Endodermal cell (in vitro differentiated cells): Measurements from ENCODE around the gene SPNS2. TPM values are rescaled to one million over a fixed set of nuclear protein-coding genes. Genes with fewer than 3 reads are reported as not detected.

Source experiments
- DNase-seq: peaks from one replicate; pipeline ENCODE4 v3.0.0-alpha.2; 2017
- H3K27ac ChIP-seq: 2 replicates; pipeline ENCODE4 v1.5.1; 2013; ENCODE audit warnings: mild to moderate bottlenecking, low read depth, low read length, moderate library complexity
- H3K27me3 ChIP-seq: 2 replicates; pipeline ENCODE4 v1.6.1; 2013; ENCODE audit warnings: mild to moderate bottlenecking, low read length, moderate library complexity; ENCODE audit not compliant: insufficient read depth, control insufficient read depth, poor library complexity, severe bottlenecking
- H3K36me3 ChIP-seq: 2 replicates; pipeline ENCODE4 v1.7.0; 2013; ENCODE audit warnings: mild to moderate bottlenecking, low read length, moderate library complexity; ENCODE audit not compliant: control insufficient read depth, insufficient read depth
- H3K4me1 ChIP-seq: one replicate; pipeline ENCODE4 v1.7.0; 2013; ENCODE audit warnings: low read length; ENCODE audit not compliant: control insufficient read depth, insufficient read depth
- H3K4me3 ChIP-seq: 2 replicates; pipeline ENCODE4 v1.5.1; 2013; ENCODE audit warnings: mild to moderate bottlenecking, low read length, moderate library complexity
- H3K9ac ChIP-seq: 2 replicates; pipeline ENCODE4 v1.6.1; 2013; ENCODE audit warnings: mild to moderate bottlenecking, low read length, moderate library complexity; ENCODE audit not compliant: poor library complexity, severe bottlenecking; ENCODE audit errors: extremely low read depth
- H3K9me3 ChIP-seq: 2 replicates; pipeline ENCODE4 v1.6.1; 2013; ENCODE audit warnings: mild to moderate bottlenecking, low read length, moderate library complexity; ENCODE audit not compliant: control insufficient read depth
- H3K27ac Mint-ChIP-seq: 2 replicates; pipeline ENCODE4 v1.8.0; 2020; ENCODE audit warnings: mixed read lengths
- H3K27me3 Mint-ChIP-seq: 2 replicates; pipeline ENCODE4 v1.8.0; 2021; ENCODE audit warnings: mild to moderate bottlenecking, mixed read lengths; ENCODE audit not compliant: insufficient read depth
- H3K36me3 Mint-ChIP-seq: 2 replicates; pipeline ENCODE4 v1.8.0; 2020; ENCODE audit warnings: low read depth, mixed read lengths
- H3K4me1 Mint-ChIP-seq: 2 replicates; pipeline ENCODE4 v1.8.0; 2020; ENCODE audit warnings: mixed read lengths
- H3K4me3 Mint-ChIP-seq: 2 replicates; pipeline ENCODE4 v1.8.0; 2020; ENCODE audit warnings: mild to moderate bottlenecking, moderate library complexity, mixed read lengths
- H3K9me3 Mint-ChIP-seq: 2 replicates; pipeline ENCODE4 v1.8.0; 2020; ENCODE audit warnings: mild to moderate bottlenecking, mixed read lengths
- CTCF ChIP-seq: fragments of 200-600 bp; sonication (generic); conservative IDR thresholded peaks from 2 replicates; pipeline ENCODE4 v1.5.0; 2021; ENCODE audit warnings: antibody characterized with exemption, mild to moderate bottlenecking
- WGBS, 2 experiments: methylation state at CpG; one replicate each; pipeline versions ENCODE4 v1.1.5 to v1.1.7; 2013; ENCODE audit warnings: missing lambda C conversion rate in 2 of 2, mixed read lengths in 1 of 2; ENCODE audit not compliant: insufficient coverage in 1 of 2, insufficient read length in 1 of 2; 5-methylcytosine and 5-hydroxymethylcytosine counted together
- total RNA-seq, 2 donors: library from RNA; stranded (reverse); fragmentation: NEBNext Ultra II Directional in 1 of 2; extraction: Animal tissue kit (Norgen Biotek cat#: 25700) in 1 of 2; gene quantifications; 2 replicates in 1 of 2; 3 replicates in 1 of 2; pipeline ENCODE4 v1.2.1, GENCODE V29; 2021

SPNS2 gene
- total RNA-seq, 2 donors from 2014 or later: 0.09 TPM; not detected in 1

- H3K27ac Mint-ChIP-seq: no peak overlapping the region
Measured at GRCh38 chr17:4532860-4533522, 34.3 kb downstream of the SPNS2 start.

GRCh38 chr17:4533523-4534504 is 35.1 kb downstream of the SPNS2 start:
- H3K27ac ChIP-seq: no peak overlapping the region
- no peaks in the 10 kb centered on the region for H3K9me3 ChIP-seq
- Mint-ChIP-seq H3K4me3 (no peak overlapping the region), H3K27ac (no peak overlapping the region), H3K36me3 (no peaks in the 10 kb centered on the region), H3K4me1 (peaks cover 5% of the 10 kb centered on the region), H3K27me3 (peaks cover 45% of the 10 kb centered on the region), H3K9me3 (no peaks in the 10 kb centered on the region)
- H3K9ac ChIP-seq: no peak overlapping the region
- DNase-seq: peak; percentile 77
- 85 to 87% methylated on average over 8 to 23 of the region's 23 CpGs for WGBS, 2 experiments
- peak; percentile 33 for TF ChIP-seq CTCF
- H3K27me3 ChIP-seq: no peaks in the 10 kb centered on the region
- H3K36me3 ChIP-seq: peaks cover 8% of the 10 kb centered on the region
- H3K4me3 ChIP-seq: no peak overlapping the region
- H3K4me1 ChIP-seq: no peaks in the 10 kb centered on the region

More at GRCh38 chr17:4532860-4533522, 34.3 kb downstream of the SPNS2 start:
- DNase-seq: no peak
- WGBS, 2 experiments: 91 to 93% methylated on average over 27 to 33 of the region's 33 CpGs
- no peaks in the 10 kb centered on the region for H3K36me3 Mint-ChIP-seq
- H3K4me1 ChIP-seq: no peaks in the 10 kb centered on the region
- no peak overlapping the region for H3K9ac ChIP-seq
- peaks cover 3% of the 10 kb centered on the region for H3K36me3 ChIP-seq
- no peaks in the 10 kb centered on the region for H3K9me3 ChIP-seq
- peaks cover 53% of the 10 kb centered on the region for H3K27me3 Mint-ChIP-seq
- peaks cover 5% of the 10 kb centered on the region for H3K4me1 Mint-ChIP-seq
- H3K9me3 Mint-ChIP-seq: no peaks in the 10 kb centered on the region
- H3K4me3 Mint-ChIP-seq: no peak overlapping the region
- no peaks in the 10 kb centered on the region for H3K27me3 ChIP-seq
- TF ChIP-seq CTCF: no peak
- no peak overlapping the region for H3K4me3 ChIP-seq
- no peak overlapping the region for H3K27ac ChIP-seq

GRCh38 chr17:4534515-4534914 is 35.8 kb downstream of the SPNS2 start:
- H3K4me1 Mint-ChIP-seq: peaks cover 5% of the 10 kb centered on the region
- Histone ChIP-seq H3K4me3 (no peak overlapping the region), H3K27me3 (no peaks in the 10 kb centered on the region), H3K9ac (no peak overlapping the region), H3K27ac (no peak overlapping the region), H3K4me1 (no peaks in the 10 kb centered on the region), H3K36me3 (peaks cover 10% of the 10 kb centered on the region), H3K9me3 (no peaks in the 10 kb centered on the region)
- TF ChIP-seq CTCF: no peak
- H3K27me3 Mint-ChIP-seq: peaks cover 42% of the 10 kb centered on the region
- H3K9me3 Mint-ChIP-seq: no peaks in the 10 kb centered on the region
- H3K4me3 Mint-ChIP-seq: no peak overlapping the region
- peaks cover 3% of the 10 kb centered on the region for H3K36me3 Mint-ChIP-seq
- no peak overlapping the region for H3K27ac Mint-ChIP-seq
- WGBS, 2 experiments: 84 to 88% methylated on average over 1 to 17 of the region's 17 CpGs
- no peak for DNase-seq
